Pancreas (tissue), 10 donors: ENCODE measurements around the gene GAN. TPM values are rescaled to one million over a fixed set of nuclear protein-coding genes. Genes with fewer than 3 reads are reported as not detected.

Source experiments
- ATAC-seq, 4 donors: fragments of 200-7000 bp; cut with Tn5 transposase; one replicate each; pipeline versions ENCODE4 v1.8.0 to v1.9.1; 2020; ENCODE audit warnings: mild to moderate bottlenecking in 4 of 4, moderate library complexity in 4 of 4
- DNase-seq, 6 donors: peaks; one replicate each; pipeline ENCODE4 v3.0.0-alpha.2; 2020
- FAIRE-seq: peaks from 2 replicates; lab custom pipeline; 2012; peaks lifted over from hg19 to GRCh38; lab: Jason Lieb, UNC
- H3K27ac ChIP-seq, 4 donors: fragments of 200-600 bp; sonication (generic); 1 replicate in 3 of 4; 2 replicates in 1 of 4; pipeline versions ENCODE4 v1.5.0 to v1.8.0; 2020
- H3K27me3 ChIP-seq, 4 donors: fragments of 200-600 bp; one replicate each; pipeline ENCODE4 v1.8.0; 2021
- H3K36me3 ChIP-seq, 3 donors: fragments of 200-600 bp; sonication (generic) in 1 of 3; one replicate each; pipeline versions ENCODE4 v1.5.0 to v1.8.0; 2020 to 2021
- H3K4me1 ChIP-seq, 3 donors: fragments of 200-600 bp; one replicate each; pipeline ENCODE4 v1.8.0; 2021
- H3K4me3 ChIP-seq, 4 donors: fragments of 200-600 bp; sonication (generic) in 2 of 4; one replicate each; pipeline versions ENCODE4 v1.5.0 to v1.8.0; 2020 to 2021
- H3K9me3 ChIP-seq, 4 donors: fragments of 200-600 bp; one replicate each; pipeline ENCODE4 v1.8.0; 2021
- CTCF ChIP-seq, 4 donors: fragments of 200-600 bp; sonication (generic) in 3 of 4; IDR thresholded peaks; one replicate each; pipeline versions ENCODE4 v1.5.0 to v1.8.0; 2021; ENCODE audit warnings: antibody characterized with exemption in 4 of 4
- WGBS, 2 donors: extraction: QIAGEN DNeasy Blood & Tissue Kit; methylation state at CpG; one replicate each; pipeline ENCODE4 v1.1.7; 2013; 5-methylcytosine and 5-hydroxymethylcytosine counted together
- intact Hi-C, 3 donors: fragments of 100-400 bp; cut with DNase I; formaldehyde crosslinking; loops; one replicate each; pipeline versions ENCODE4 v1.11.1 to v1.14.2; 2022
- polyA plus RNA-seq, 2 donors: library from polyadenylated mRNA; stranded (reverse); fragments of 200-250 nt; gene quantifications; one replicate each; pipeline ENCODE4 v1.2.3, GENCODE V29; 2013
- total RNA-seq, 6 donors: library from RNA; stranded (reverse); fragmentation: NEBNext Ultra II Directional in 4 of 6; extraction: Animal tissue kit (Norgen Biotek cat#: 25700) in 4 of 6; gene quantifications; one replicate each; pipeline versions ENCODE4 v1.2.1 to v1.2.4, GENCODE V29; 2021 to 2023
- donor health status: healthy with polysubstance abuse.
- donor health status: DM: no; HTN: no; CAD: no; lungs with moderate emphysema.
- donor health status: DM: no; HTN: no; CAD: no.
- donor health status: control.
- donor health status: control.
- donor health status: Bipolar disorder and iron deficiency.
- donor health status: DM: yes; HTN: yes; CAD: no.
- donor health status: DM: no; HTN: no; CAD: no.
- donor health status: DM: no; HTN: no; CAD: no.
- donor health status: DM: yes; HTN: yes; CAD: no.

Gene GAN
- total and polyA plus RNA-seq, 8 donors: 0.68 to 4.8 (median 3.8) TPM

GRCh38 chr16:81277541-81278080 is 37.2 kb upstream of the GAN start:
- no peak for DNase-seq
- ATAC-seq: peak in 2 of 4 donors; percentile 26 to 32
- Histone ChIP-seq H3K4me1 (no peaks in the 10 kb centered on the region), H3K27ac (no peak overlapping the region), H3K36me3 (no peaks in the 10 kb centered on the region), H3K4me3 (no peak overlapping the region), H3K9me3 (no peaks in the 10 kb centered on the region), H3K27me3 (no peaks in the 10 kb centered on the region)
- TF ChIP-seq CTCF (IDR thresholded peaks at IDR 0.05): no peak
- intact Hi-C loops: no loop called here
- 55 to 65% methylated on average over 6 of the region's 6 CpGs for WGBS, 2 donors
- FAIRE-seq: no peak

- Histone ChIP-seq H3K9me3 (no peaks in the 10 kb centered on the region), H3K36me3 (no peaks in the 10 kb centered on the region), H3K27me3 (no peaks in the 10 kb centered on the region), H3K4me1 (no peaks in the 10 kb centered on the region), H3K4me3 (no peak overlapping the region), H3K27ac (no peak overlapping the region)
- DNase-seq (no peak), ATAC-seq (no peak), FAIRE-seq (no peak)
- 83 to 91% methylated on average over 4 of the region's 4 CpGs for WGBS, 2 donors
- no peak for TF ChIP-seq CTCF (IDR thresholded peaks at IDR 0.05)
- intact Hi-C loops: no loop called here
Observed at GRCh38 chr16:81278526-81278925, 36.2 kb upstream of the GAN start.

- no peaks in the 10 kb centered on the region for H3K9me3 ChIP-seq
- ATAC-seq: no peak
- no peak overlapping the region for H3K27ac ChIP-seq
- H3K27me3 ChIP-seq: no peaks in the 10 kb centered on the region
- no peaks in the 10 kb centered on the region for H3K4me1 ChIP-seq
- no peak for DNase-seq
- intact Hi-C loops: no loop called here
- no peak for FAIRE-seq
- TF ChIP-seq CTCF (IDR thresholded peaks at IDR 0.05): no peak
- H3K4me3 ChIP-seq: no peak overlapping the region
- WGBS, 2 donors: 51 to 65% methylated on average over 4 of the region's 4 CpGs
- H3K36me3 ChIP-seq: no peaks in the 10 kb centered on the region
Observed at GRCh38 chr16:81279392-81279791, 35.4 kb upstream of the GAN start.

- DNase-seq (no peak), ATAC-seq (no peak), FAIRE-seq (no peak)
- H3K4me1 ChIP-seq: no peaks in the 10 kb centered on the region
- no peaks in the 10 kb centered on the region for H3K27me3 ChIP-seq
- 31 to 37% methylated on average over 3 of the region's 3 CpGs for WGBS, 2 donors
- H3K27ac ChIP-seq: no peak overlapping the region
- H3K9me3 ChIP-seq: no peaks in the 10 kb centered on the region
- no peaks in the 10 kb centered on the region for H3K36me3 ChIP-seq
- intact Hi-C loops: no loop called here
- no peak for TF ChIP-seq CTCF (IDR thresholded peaks at IDR 0.05)
- no peak overlapping the region for H3K4me3 ChIP-seq
Observed at GRCh38 chr16:81280393-81280792, 34.4 kb upstream of the GAN start.

GRCh38 chr16:81283044-81283443 is 31.7 kb upstream of the GAN start:
- Histone ChIP-seq H3K4me3 (no peak overlapping the region), H3K36me3 (no peaks in the 10 kb centered on the region), H3K27me3 (no peaks in the 10 kb centered on the region), H3K9me3 (no peaks in the 10 kb centered on the region), H3K4me1 (no peaks in the 10 kb centered on the region), H3K27ac (no peak overlapping the region)
- no peak for ATAC-seq
- FAIRE-seq: no peak
- 84 to 95% methylated on average over 3 of the region's 3 CpGs for WGBS, 2 donors
- no peak for DNase-seq
- intact Hi-C loops: no loop called here
- TF ChIP-seq CTCF (IDR thresholded peaks at IDR 0.05): no peak
